ENCODE measurements around the gene TRIM9.

The TRIM9 gene

DNA sequence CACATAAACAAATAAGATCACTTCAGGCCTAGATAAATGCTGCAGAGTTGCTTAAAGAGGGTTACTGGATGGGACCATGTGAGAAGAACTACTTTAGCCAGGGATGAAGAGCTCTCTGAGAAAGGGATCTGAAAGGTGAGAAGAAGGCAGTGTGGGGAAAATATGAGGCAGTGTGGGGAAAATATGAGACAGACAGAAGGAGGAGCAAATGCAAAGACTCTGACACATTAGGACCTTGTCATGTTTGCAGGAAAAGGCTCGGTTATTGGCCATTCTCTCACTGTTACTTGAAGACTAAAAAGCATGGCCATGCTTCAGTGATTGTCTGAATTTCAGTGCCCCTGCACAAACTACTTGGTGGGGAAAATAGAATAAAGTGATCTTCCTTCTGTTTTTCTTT lies 22.7 kb upstream of the TRIM9 start:
- no peaks in the 10 kb centered on the region for H3K9me3 ChIP-seq (ENCODE audit: low read length)
- no peak overlapping the region for H3K9ac ChIP-seq (ENCODE audit: low read length)
- no peak overlapping the region for H3K4me3 ChIP-seq (ENCODE audit: low read depth in 1 of 2, low read length in 2 of 2)
- H3K27me3 ChIP-seq (ENCODE audit: control insufficient read depth in 1 of 2, insufficient read depth in 2 of 2, low read length in 2 of 2), result no peaks in the 10 kb centered on the region
- H3K4me1 ChIP-seq (ENCODE audit: insufficient read depth, low read length), result no peaks in the 10 kb centered on the region
- H3K27ac ChIP-seq (ENCODE audit: low read depth, low read length), result no peak overlapping the region
- H3K36me3 ChIP-seq (ENCODE audit: insufficient read depth, low read length), result no peaks in the 10 kb centered on the region

DNA sequence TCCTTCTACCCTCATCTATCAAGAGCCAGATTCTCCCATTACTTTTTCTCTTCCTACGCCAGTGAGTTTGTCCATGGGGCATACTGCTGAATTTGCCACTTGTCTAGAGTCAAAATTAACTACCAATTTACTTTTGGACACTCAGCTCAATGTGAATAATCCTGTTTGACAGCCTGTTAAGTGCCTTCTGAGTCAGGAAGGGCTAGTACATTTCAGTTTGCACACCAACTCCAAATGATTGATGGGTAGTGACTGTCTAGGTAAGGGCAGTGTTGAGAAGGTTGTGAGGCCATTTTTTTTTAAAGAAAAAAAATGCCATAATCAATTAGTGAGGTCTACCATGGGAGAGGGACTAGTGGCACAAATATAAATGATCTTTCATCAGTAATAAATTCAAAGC lies 21.8 kb upstream of the TRIM9 start:
- H3K27ac ChIP-seq (ENCODE audit: low read depth, low read length), result no peak overlapping the region
- no peak overlapping the region for H3K9ac ChIP-seq (ENCODE audit: low read length)
- H3K36me3 ChIP-seq (ENCODE audit: insufficient read depth, low read length), result no peaks in the 10 kb centered on the region
- H3K4me3 ChIP-seq (ENCODE audit: low read depth in 1 of 2, low read length in 2 of 2), result no peak overlapping the region
- H3K27me3 ChIP-seq (ENCODE audit: control insufficient read depth in 1 of 2, insufficient read depth in 2 of 2, low read length in 2 of 2), result no peaks in the 10 kb centered on the region
- H3K4me1 ChIP-seq (ENCODE audit: insufficient read depth, low read length), result no peaks in the 10 kb centered on the region
- H3K9me3 ChIP-seq (ENCODE audit: low read length), result no peaks in the 10 kb centered on the region

DNA sequence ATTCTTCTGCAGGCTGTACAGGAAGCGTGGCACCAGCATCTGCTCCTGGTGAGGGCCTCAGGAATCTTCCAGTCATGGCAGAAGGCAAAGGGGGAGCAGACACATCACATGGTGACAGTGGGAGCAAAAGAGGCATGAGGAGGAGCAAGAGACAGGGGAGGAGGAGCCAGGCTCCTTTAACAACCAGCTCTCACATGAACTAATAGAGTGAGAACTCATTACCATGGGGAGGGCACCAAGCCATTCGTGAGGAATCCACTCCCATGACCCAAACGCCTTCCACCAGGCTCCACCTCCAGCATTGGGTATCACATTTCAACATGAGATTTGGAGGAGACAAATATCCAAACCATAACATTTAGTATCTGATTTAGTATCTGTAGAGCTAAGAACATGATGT lies 14.7 kb upstream of the TRIM9 start:
- Histone ChIP-seq H3K27me3 (ENCODE audit: control insufficient read depth in 1 of 2, insufficient read depth in 2 of 2, low read length in 2 of 2) (no peaks in the 10 kb centered on the region), H3K4me1 (ENCODE audit: insufficient read depth, low read length) (no peaks in the 10 kb centered on the region), H3K9me3 (ENCODE audit: low read length) (no peaks in the 10 kb centered on the region)

DNA sequence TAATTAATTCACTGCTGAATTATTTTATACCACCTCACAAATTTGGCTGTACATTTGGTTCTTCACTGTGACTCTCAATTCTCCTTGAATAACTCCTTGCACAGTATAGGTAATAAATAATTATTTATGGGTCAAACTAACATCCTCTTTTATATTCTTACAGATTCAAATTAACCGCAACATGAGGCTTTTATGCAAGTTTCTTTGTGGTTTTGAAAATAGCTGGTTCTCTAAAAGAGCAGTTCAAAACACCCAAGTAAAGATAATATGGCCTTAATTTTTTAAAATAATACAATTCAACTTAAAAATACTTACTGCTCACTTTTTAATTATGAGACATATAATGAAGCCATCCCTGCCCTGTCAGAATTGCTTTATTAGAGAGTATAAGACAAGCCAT lies 12.9 kb upstream of the TRIM9 start:
- Histone ChIP-seq H3K4me3 (ENCODE audit: low read depth in 1 of 2, low read length in 2 of 2) (no peak overlapping the region), H3K36me3 (ENCODE audit: insufficient read depth, low read length) (no peaks in the 10 kb centered on the region), H3K9me3 (ENCODE audit: low read length) (no peaks in the 10 kb centered on the region), H3K9ac (ENCODE audit: low read length) (no peak overlapping the region), H3K4me1 (ENCODE audit: insufficient read depth, low read length) (no peaks in the 10 kb centered on the region), H3K27me3 (ENCODE audit: control insufficient read depth in 1 of 2, insufficient read depth in 2 of 2, low read length in 2 of 2) (no peaks in the 10 kb centered on the region), H3K27ac (ENCODE audit: low read depth, low read length) (no peak overlapping the region)

More for the DNA sequence above, 14.7 kb upstream of the TRIM9 start:
- Histone ChIP-seq H3K9ac (ENCODE audit: low read length) (no peak overlapping the region), H3K27ac (ENCODE audit: low read depth, low read length) (no peak overlapping the region), H3K36me3 (ENCODE audit: insufficient read depth, low read length) (no peaks in the 10 kb centered on the region), H3K4me3 (ENCODE audit: low read depth in 1 of 2, low read length in 2 of 2) (no peak overlapping the region)

DNA sequence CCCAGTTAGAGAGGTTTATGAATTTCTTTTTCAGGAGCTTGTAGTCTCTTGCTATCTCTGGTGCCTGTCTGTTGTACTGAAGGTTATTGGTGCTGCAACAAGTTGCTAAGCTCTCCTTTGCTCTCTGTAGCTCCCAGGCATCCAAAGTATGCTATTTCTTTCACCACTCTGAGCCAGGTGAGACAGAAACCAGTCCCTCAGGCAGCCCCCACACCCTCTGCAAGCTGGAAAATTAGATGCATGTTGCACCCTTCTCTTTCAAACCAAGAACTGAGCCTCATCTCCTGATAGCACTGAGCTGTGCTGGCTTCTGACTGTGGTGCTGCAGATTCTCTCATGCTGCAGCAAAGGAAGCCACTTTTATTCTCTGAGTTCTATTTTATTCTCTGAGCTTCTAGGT lies 9.6 kb upstream of the TRIM9 start:
- H3K36me3 ChIP-seq (ENCODE audit: insufficient read depth, low read length), result no peaks in the 10 kb centered on the region
- H3K4me3 ChIP-seq (ENCODE audit: low read depth in 1 of 2, low read length in 2 of 2), result no peak overlapping the region
- H3K9me3 ChIP-seq (ENCODE audit: low read length), result no peaks in the 10 kb centered on the region
- H3K4me1 ChIP-seq (ENCODE audit: insufficient read depth, low read length), result no peaks in the 10 kb centered on the region
- H3K9ac ChIP-seq (ENCODE audit: low read length), result no peak overlapping the region
- H3K27me3 ChIP-seq (ENCODE audit: control insufficient read depth in 1 of 2, insufficient read depth in 2 of 2, low read length in 2 of 2), result no peaks in the 10 kb centered on the region
- H3K27ac ChIP-seq (ENCODE audit: low read depth, low read length), result no peak overlapping the region

DNA sequence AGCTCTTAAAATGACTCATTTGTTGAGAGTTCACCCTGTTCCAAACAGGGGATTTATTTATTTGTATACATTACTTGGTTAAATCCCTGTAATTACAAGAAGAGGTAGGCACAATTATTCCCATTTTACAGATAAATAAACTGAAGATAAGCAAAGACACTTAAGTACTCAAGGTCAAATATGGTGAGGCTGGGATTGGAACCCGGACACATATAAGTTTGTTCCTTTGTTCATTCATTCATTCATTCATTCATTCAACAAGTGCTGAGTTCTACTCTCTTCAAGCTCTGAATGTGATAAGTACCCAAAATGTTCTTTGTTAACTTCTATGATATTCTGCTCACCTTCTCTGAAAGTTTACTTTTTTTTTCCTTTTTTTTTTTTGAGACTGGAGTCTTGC lies 2.4 kb upstream of the TRIM9 start:
- Histone ChIP-seq H3K36me3 (ENCODE audit: insufficient read depth, low read length) (no peaks in the 10 kb centered on the region), H3K27ac (ENCODE audit: low read depth, low read length) (no peak overlapping the region), H3K27me3 (ENCODE audit: control insufficient read depth in 1 of 2, insufficient read depth in 2 of 2, low read length in 2 of 2) (peaks cover 0 to 23% of the 10 kb centered on the region in 2 donors), H3K9ac (ENCODE audit: low read length) (no peak overlapping the region), H3K9me3 (ENCODE audit: low read length) (no peaks in the 10 kb centered on the region), H3K4me1 (ENCODE audit: insufficient read depth, low read length) (peaks cover 12% of the 10 kb centered on the region), H3K4me3 (ENCODE audit: low read depth in 1 of 2, low read length in 2 of 2) (no peak overlapping the region)

DNA sequence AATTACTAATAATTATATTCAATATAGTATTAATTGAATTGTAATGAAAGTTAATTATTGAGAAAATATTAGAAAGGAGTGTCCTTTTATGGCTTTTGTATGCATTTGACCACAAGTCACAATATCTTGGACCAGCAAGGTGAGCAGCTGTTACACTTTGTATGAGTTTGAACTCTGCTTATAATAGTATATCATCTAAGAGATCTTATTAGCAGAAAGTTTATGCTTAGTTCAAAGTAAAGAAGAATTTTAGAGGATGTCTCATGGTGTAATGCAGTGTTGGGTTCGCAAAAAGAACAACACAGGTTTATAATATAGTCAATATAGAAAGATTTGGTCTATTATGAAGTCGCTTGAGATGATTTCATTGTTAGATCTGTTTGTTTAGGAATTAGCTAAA lies 2.0 kb upstream of the TRIM9 start:
- no peak overlapping the region for H3K4me3 ChIP-seq (ENCODE audit: low read depth in 1 of 2, low read length in 2 of 2)
- H3K36me3 ChIP-seq (ENCODE audit: insufficient read depth, low read length), result no peaks in the 10 kb centered on the region
- no peaks in the 10 kb centered on the region for H3K9me3 ChIP-seq (ENCODE audit: low read length)
- no peak overlapping the region for H3K27ac ChIP-seq (ENCODE audit: low read depth, low read length)
- H3K9ac ChIP-seq (ENCODE audit: low read length), result no peak overlapping the region
- peaks cover 12% of the 10 kb centered on the region for H3K4me1 ChIP-seq (ENCODE audit: insufficient read depth, low read length)
- peaks cover 0 to 23% of the 10 kb centered on the region in 2 donors for H3K27me3 ChIP-seq (ENCODE audit: control insufficient read depth in 1 of 2, insufficient read depth in 2 of 2, low read length in 2 of 2)

DNA sequence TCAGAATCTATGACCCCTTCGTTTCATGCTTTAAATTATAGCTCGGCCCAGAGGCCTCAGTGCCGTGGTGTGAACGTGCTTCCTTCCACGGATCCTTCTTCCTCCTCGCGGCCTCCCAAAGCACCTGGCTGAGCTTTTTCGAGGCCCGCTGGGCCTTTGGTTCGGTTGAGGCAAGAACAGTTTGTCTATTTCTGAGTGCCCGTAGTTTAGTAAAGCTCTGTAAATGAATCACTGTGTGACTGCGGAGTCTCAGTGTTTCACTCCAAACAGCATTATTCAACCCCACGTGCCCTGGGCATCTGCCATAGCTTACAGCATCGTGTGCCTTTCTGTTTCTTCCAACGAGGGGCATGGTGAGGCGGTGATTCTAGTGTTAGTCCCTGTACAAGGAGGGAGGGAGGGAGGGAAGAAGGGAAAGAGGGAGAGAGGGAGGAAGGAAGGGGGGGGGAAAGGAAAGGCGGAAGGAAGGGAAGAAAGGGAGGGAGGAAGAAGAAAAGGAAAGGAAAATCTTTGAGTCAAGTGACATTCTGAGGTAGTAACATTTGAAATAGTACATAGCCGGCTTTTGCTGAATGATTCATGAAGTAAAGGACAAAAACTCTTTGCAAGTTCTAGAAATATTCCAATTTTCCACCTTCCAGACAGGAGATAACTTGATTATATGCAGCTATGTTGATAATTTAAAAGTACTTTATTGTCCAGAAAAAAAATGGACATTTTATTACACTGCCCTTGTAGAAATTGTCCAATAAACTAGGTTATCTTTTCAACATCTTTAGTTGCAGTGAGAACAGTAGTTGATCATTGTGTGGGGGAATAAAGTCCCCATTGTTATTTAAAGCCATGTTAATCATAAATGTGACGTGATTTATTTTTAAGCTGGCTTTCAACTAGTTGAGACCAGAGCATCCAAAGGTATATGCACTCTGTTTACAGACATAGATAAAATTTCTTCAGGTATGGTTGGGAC lies 1.2 kb upstream of the TRIM9 start:
- Histone ChIP-seq H3K4me3 (ENCODE audit: low read depth in 1 of 2, low read length in 2 of 2) (peak overlapping the region; percentile 68 to 69), H3K4me1 (ENCODE audit: insufficient read depth, low read length) (peaks cover 12% of the 10 kb centered on the region), H3K9me3 (ENCODE audit: low read length) (no peaks in the 10 kb centered on the region), H3K36me3 (ENCODE audit: insufficient read depth, low read length) (no peaks in the 10 kb centered on the region), H3K27me3 (ENCODE audit: control insufficient read depth in 1 of 2, insufficient read depth in 2 of 2, low read length in 2 of 2) (peaks cover 0 to 23% of the 10 kb centered on the region in 2 donors), H3K27ac (ENCODE audit: low read depth, low read length) (peak overlapping the region; percentile 76), H3K9ac (ENCODE audit: low read length) (peak overlapping the region; percentile 41)

DNA sequence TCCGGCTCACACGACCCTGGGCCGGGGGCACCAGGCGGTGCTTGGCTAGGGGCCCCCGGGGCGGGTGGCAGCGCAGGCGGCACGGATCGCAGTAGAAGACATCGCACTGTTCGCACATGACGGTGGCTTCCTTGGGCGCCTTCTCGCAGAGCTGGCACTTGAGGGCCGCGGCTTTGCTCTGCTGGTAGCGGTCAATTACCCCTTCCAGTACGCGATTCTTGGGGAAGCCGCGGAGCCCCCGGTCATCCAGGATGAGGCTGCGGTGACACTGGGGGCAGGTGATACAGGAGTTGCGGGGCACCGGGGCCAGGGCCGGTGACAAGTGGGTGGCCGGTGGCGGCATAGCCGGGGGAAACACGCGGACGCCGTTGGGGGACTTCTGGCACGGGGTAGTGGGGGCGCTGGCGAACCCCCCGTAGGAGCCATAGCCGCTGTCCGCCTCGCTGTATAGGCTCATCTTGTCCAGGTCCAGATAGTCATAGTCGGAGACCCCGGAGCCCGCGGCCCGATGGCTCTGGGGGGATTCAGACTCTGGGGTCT lies 553 bp downstream of the TRIM9 start:
- Histone ChIP-seq H3K27me3 (ENCODE audit: control insufficient read depth in 1 of 2, insufficient read depth in 2 of 2, low read length in 2 of 2) (peaks cover 0 to 23% of the 10 kb centered on the region in 2 donors), H3K27ac (ENCODE audit: low read depth, low read length) (no peak overlapping the region), H3K9ac (ENCODE audit: low read length) (no peak overlapping the region), H3K36me3 (ENCODE audit: insufficient read depth, low read length) (no peaks in the 10 kb centered on the region), H3K4me3 (ENCODE audit: low read depth in 1 of 2, low read length in 2 of 2) (peak overlapping the region; percentile 68 to 69), H3K9me3 (ENCODE audit: low read length) (no peaks in the 10 kb centered on the region), H3K4me1 (ENCODE audit: insufficient read depth, low read length) (peaks cover 12% of the 10 kb centered on the region)

DNA sequence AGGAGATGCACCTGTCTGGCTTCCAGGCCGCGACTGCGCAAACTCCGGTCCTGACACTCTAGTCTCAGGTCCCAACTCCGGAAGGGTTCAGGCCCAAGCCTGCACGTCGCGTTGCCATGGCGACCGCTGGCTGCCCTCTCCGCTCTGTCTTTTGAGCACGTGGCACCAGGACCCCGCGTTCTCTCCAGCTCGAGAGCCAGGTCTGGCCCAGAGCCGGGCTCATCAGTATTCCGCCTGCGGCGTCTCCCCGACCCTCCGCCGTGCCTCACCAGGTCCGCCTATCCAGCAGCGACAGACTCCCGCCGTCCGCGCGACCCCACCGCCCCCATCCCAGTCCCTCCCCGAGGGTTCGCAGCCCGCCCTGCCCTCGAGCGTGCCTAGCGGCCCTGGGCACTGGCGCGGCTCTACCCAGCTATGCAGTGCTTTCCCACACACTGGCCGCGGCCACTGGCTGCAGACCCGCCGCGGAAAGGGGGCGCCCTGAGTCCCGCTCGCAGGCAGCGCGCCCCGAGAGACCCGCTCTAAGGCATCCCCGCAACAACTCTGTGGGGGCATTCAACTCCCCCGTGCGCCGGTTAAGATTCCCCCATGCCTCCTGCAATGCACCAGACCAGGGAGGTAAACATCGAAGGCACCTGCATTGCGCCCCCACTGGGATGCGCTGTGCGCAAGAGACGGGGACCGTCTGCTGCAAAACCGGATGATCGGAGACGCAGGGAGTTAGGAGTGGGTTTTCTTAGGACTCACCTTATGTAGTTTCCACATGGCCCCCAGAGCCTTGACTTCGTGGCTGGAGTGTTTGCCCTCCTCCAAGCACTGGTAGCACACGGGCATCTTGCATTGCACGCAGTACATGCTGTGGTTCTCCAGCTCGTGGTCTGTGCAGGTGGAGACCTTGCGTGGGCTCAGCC lies 1.3 kb downstream of the TRIM9 start:
- H3K27ac ChIP-seq (ENCODE audit: low read depth, low read length), result no peak overlapping the region
- peaks cover 0 to 23% of the 10 kb centered on the region in 2 donors for H3K27me3 ChIP-seq (ENCODE audit: control insufficient read depth in 1 of 2, insufficient read depth in 2 of 2, low read length in 2 of 2)
- H3K9me3 ChIP-seq (ENCODE audit: low read length), result no peaks in the 10 kb centered on the region
- H3K4me1 ChIP-seq (ENCODE audit: insufficient read depth, low read length), result peaks cover 12% of the 10 kb centered on the region
- H3K36me3 ChIP-seq (ENCODE audit: insufficient read depth, low read length), result no peaks in the 10 kb centered on the region
- peak overlapping the region; percentile 68 to 69 for H3K4me3 ChIP-seq (ENCODE audit: low read depth in 1 of 2, low read length in 2 of 2)
- H3K9ac ChIP-seq (ENCODE audit: low read length), result no peak overlapping the region

DNA sequence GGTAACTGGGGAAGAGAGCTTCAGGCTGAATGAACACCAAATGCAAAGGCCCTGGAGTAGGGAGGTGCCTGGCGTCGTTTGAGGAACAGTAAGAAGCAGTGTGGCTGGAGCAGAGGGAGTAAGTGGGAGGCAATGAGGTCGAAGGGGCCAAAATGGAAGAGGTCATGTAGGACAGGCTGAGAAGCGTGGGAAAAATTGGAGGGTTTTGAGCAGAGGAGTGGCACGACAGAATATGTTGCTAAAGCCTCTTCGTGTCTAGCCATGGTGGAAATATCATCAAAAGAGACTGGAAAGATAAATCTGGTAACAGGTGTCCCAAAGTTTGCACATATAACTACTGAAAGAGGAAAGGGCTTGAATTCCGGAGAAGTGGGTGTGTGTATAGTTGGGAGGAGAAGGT lies 1.9 kb downstream of the TRIM9 start:
- Histone ChIP-seq H3K9ac (ENCODE audit: low read length) (no peak overlapping the region), H3K4me3 (ENCODE audit: low read depth in 1 of 2, low read length in 2 of 2) (peak overlapping the region in 1 of 2 donors; percentile 69), H3K27ac (ENCODE audit: low read depth, low read length) (no peak overlapping the region)

More for the DNA sequence above, 1.9 kb downstream of the TRIM9 start:
- no peaks in the 10 kb centered on the region for H3K36me3 ChIP-seq (ENCODE audit: insufficient read depth, low read length)
- H3K9me3 ChIP-seq (ENCODE audit: low read length), result no peaks in the 10 kb centered on the region
- peaks cover 0 to 23% of the 10 kb centered on the region in 2 donors for H3K27me3 ChIP-seq (ENCODE audit: control insufficient read depth in 1 of 2, insufficient read depth in 2 of 2, low read length in 2 of 2)
- peaks cover 12% of the 10 kb centered on the region for H3K4me1 ChIP-seq (ENCODE audit: insufficient read depth, low read length)

Data from muscle layer of colon (tissue), 2 donors.